Activated CD4-positive, alpha-beta memory T cell treated with anti-CD3 and anti-CD28 coated beads for 36 hours (primary cell): ENCODE data around the gene PTPRS. TPM values are rescaled to one million over a fixed set of nuclear protein-coding genes. Genes with fewer than 3 reads are reported as not detected.
"Not testable (repeated sequence)": the region's sequence is repeated elsewhere in the genome, so short reads cannot be mapped to it uniquely, and the experiment has no call there.

ENCODE experiments used
- CTCF ChIA-PET: fragments of 350-600 bp; sonication (Branson Sonifier 250); formaldehyde crosslinking; loops from one replicate; lab custom pipeline; 2021; ENCODE audit warnings: antibody characterized with exemption, inconsistent platforms; lab: Charles Lee
- POLR2A ChIA-PET: fragments of 350-600 bp; sonication (Branson Sonifier 250); formaldehyde crosslinking; loops from one replicate; lab custom pipeline; 2021; ENCODE audit warnings: antibody characterized with exemption; lab: Charles Lee
- DNase-seq: peaks from one replicate; pipeline ENCODE4 v3.0.0-alpha.2; 2020
- H3K27ac Mint-ChIP-seq: one replicate; pipeline ENCODE4 v1.8.0; 2021; ENCODE audit warnings: mixed read lengths
- H3K27me3 Mint-ChIP-seq: one replicate; pipeline ENCODE4 v1.8.0; 2021; ENCODE audit warnings: mixed read lengths
- H3K36me3 Mint-ChIP-seq: one replicate; pipeline ENCODE4 v1.8.0; 2021; ENCODE audit warnings: mixed read lengths
- H3K4me1 Mint-ChIP-seq: one replicate; pipeline ENCODE4 v1.8.0; 2021; ENCODE audit warnings: low read depth, mixed read lengths
- H3K4me3 Mint-ChIP-seq: one replicate; pipeline ENCODE4 v1.8.0; 2021; ENCODE audit warnings: mild to moderate bottlenecking, mixed read lengths
- H3K9me3 Mint-ChIP-seq: one replicate; pipeline ENCODE4 v1.8.0; 2021; ENCODE audit warnings: mixed read lengths
- intact Hi-C: fragments of 100-400 bp; cut with micrococcal nuclease; formaldehyde crosslinking; loops from one replicate; pipeline ENCODE4 v1.15.1; 2023
- total RNA-seq, 2 experiments: library from RNA; stranded (reverse); gene quantifications; one replicate each; pipeline ENCODE4 v1.2.3, GENCODE V29; 2021

Gene PTPRS
- total RNA-seq, 2 experiments from 2014 or later: 0.39 to 0.69 TPM

- POLR2A ChIA-PET: no interaction called here
- no peak for DNase-seq
- H3K27me3 Mint-ChIP-seq: peaks cover 12% of the 10 kb centered on the region
- no peaks in the 10 kb centered on the region for H3K4me1 Mint-ChIP-seq
- CTCF ChIA-PET: no interaction called here
- H3K36me3 Mint-ChIP-seq: no peaks in the 10 kb centered on the region
- intact Hi-C loops: no loop called here
- no peak overlapping the region for H3K27ac Mint-ChIP-seq
- H3K9me3 Mint-ChIP-seq: no peaks in the 10 kb centered on the region
- H3K4me3 Mint-ChIP-seq: no peak overlapping the region
Observed at GRCh38 chr19:5364674-5365073, 24.1 kb upstream of the PTPRS start.

DNA sequence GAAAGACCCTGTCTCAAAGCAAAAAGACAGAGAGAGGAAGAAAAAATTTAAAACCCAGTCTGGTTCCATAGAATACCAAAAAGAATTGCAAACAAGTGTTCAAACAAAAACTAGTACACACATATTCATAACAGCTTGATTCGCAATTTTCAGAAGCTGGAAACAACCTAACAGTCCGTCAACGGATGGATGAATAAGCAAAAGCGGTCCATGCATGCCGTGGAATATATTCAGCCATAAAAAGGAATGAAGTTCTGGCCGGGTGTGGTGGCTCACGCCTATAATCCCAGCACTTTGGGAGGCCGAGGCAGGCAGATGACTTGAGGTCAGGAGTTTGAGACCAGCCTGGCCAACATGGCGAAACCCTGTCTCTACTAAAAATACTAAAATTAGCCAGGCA lies 21.2 kb upstream of the PTPRS start:
- POLR2A ChIA-PET, DNase-seq, H3K4me3 Mint-ChIP-seq, H3K4me1 Mint-ChIP-seq, H3K36me3 Mint-ChIP-seq, H3K9me3 Mint-ChIP-seq, intact Hi-C loops, H3K27ac Mint-ChIP-seq: not testable (repeated sequence)
- peaks cover 18% of the 10 kb centered on the region for H3K27me3 Mint-ChIP-seq
- CTCF ChIA-PET: interaction anchor here (0.5 kb wide), 1 partner anchor 803 kb away, joined by 3 read pairs; no protein-coding TSS in a partner anchor

DNA sequence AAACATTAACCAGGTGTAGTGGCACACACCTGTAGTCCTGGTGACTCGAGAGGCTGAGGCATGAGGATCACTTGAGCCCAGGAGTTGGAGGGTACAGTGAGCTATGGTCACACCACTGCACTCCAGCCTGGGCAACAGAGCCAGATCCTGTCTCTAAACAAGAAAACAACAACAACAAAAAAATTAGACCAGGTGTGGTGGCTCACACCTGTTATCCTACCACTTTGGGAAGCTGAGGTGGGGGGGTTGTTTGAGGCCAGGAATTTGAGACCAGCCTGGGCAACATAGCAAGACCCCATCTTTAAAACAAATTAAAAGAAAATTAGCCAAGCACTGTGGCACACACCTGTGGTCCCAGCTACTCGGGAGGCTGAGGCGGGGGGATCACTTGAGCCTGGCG lies 20.8 kb upstream of the PTPRS start:
- Mint-ChIP-seq H3K27ac (no peak overlapping the region), H3K4me3 (no peak overlapping the region), H3K36me3 (no peaks in the 10 kb centered on the region), H3K9me3 (no peaks in the 10 kb centered on the region), H3K27me3 (peaks cover 21% of the 10 kb centered on the region), H3K4me1 (no peaks in the 10 kb centered on the region)
- no peak for DNase-seq
- intact Hi-C loops: no loop called here
- CTCF ChIA-PET: interaction anchor here (0.5 kb wide), 1 partner anchor 803 kb away, joined by 3 read pairs; no protein-coding TSS in a partner anchor
- POLR2A ChIA-PET: no interaction called here

- no peak for DNase-seq
- intact Hi-C loops: no loop called here
- Mint-ChIP-seq H3K36me3 (no peaks in the 10 kb centered on the region), H3K4me3 (no peak overlapping the region), H3K4me1 (no peaks in the 10 kb centered on the region), H3K27me3 (peaks cover 25% of the 10 kb centered on the region), H3K9me3 (no peaks in the 10 kb centered on the region), H3K27ac (no peak overlapping the region)
- ChIA-PET CTCF (no interaction called here), POLR2A (no interaction called here)
Observed at GRCh38 chr19:5360003-5360780, 19.6 kb upstream of the PTPRS start.

DNA sequence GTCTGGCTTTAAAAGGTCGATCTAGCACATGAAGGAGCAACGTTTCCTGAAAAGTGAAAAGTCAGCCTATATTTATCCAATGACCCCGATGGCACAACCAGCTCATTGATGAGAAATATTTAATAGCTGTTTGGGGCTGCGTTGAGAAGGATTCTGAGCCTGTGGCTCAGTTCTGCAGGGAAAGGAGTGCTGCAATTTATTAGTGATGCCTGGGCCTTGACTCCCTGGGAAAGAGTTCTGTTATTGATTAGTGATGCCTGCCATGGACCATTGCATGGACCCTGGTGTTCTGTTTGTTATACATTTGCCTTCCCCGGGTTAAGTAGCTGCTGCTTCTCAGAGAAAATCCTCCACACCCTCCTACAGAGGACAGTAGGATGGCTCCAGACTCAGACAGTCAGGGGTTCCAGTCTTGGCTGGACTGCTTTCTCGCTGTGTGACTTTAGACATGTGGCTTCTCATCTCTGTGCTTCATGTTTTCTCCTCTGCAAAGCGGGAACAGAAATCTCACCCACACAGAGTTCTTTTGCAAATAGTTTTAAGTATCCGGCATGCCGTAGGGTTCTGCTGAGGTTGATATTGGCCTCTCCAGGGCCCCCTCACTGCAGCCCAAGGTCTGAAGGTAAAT lies 17.7 kb upstream of the PTPRS start:
- Mint-ChIP-seq H3K4me3 (no peak overlapping the region), H3K27ac (no peak overlapping the region), H3K27me3 (peaks cover 27% of the 10 kb centered on the region), H3K9me3 (no peaks in the 10 kb centered on the region), H3K36me3 (no peaks in the 10 kb centered on the region), H3K4me1 (no peaks in the 10 kb centered on the region)
- ChIA-PET CTCF (no interaction called here), POLR2A (no interaction called here)
- DNase-seq: no peak
- intact Hi-C loops: no loop called here

DNA sequence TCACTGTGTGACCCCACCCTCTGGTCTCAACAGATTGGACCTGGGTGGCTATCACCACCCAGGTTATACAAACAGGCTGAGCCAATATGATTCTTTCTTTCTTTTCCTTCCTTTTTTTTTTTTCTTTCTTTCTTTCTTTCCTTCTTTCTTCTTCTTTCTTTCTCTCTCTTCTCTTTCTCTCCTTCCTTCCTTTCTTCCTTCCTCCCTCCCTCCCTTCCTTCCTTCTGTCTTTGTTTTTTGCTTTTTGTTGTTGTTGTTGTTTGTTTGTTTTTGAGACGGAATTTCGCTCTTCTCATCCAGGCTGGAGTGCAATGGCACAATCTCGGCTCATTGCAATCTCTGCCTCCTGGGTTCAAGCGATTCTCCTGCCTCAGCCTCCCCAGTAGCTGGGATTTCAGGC lies 17.0 kb upstream of the PTPRS start:
- no peak for DNase-seq
- Mint-ChIP-seq H3K27ac (no peak overlapping the region), H3K9me3 (no peaks in the 10 kb centered on the region), H3K4me1 (no peaks in the 10 kb centered on the region), H3K4me3 (no peak overlapping the region), H3K36me3 (no peaks in the 10 kb centered on the region), H3K27me3 (peaks cover 27% of the 10 kb centered on the region)
- ChIA-PET CTCF (no interaction called here), POLR2A (no interaction called here)
- intact Hi-C loops: no loop called here

GRCh38 chr19:5356918-5357317 lies 16.3 kb upstream of the PTPRS start:
- CTCF ChIA-PET: no interaction called here
- POLR2A ChIA-PET: no interaction called here
- H3K27me3 Mint-ChIP-seq: peaks cover 28% of the 10 kb centered on the region
- no peak overlapping the region for H3K4me3 Mint-ChIP-seq
- no peak overlapping the region for H3K27ac Mint-ChIP-seq
- H3K36me3 Mint-ChIP-seq: no peaks in the 10 kb centered on the region
- no peak for DNase-seq
- intact Hi-C loops: no loop called here
- no peaks in the 10 kb centered on the region for H3K9me3 Mint-ChIP-seq
- H3K4me1 Mint-ChIP-seq: no peaks in the 10 kb centered on the region

DNA sequence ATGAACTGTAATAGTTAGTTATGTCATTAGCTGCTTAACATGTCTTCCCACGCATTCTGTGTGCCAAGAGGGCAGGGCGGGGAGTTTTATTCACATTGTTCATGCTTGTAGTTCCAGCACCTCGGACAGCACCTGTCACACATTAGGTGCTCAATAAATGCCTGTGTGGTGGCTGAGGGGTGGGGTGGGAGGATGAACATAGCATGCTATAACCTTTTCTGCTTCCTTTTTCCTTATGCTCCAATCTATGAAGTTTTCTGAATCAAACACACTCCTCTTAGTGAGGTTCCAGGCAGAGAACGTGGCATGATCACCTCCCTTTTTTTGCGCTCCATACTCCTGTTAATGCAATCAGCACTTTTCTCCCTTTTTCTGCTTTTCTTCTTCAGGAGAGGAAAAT lies 15.8 kb upstream of the PTPRS start:
- intact Hi-C loops: no loop called here
- Mint-ChIP-seq H3K36me3 (no peaks in the 10 kb centered on the region), H3K27me3 (peaks cover 28% of the 10 kb centered on the region), H3K4me1 (no peaks in the 10 kb centered on the region), H3K9me3 (no peaks in the 10 kb centered on the region), H3K4me3 (no peak overlapping the region), H3K27ac (no peak overlapping the region)
- CTCF ChIA-PET: no interaction called here
- DNase-seq: no peak
- POLR2A ChIA-PET: no interaction called here

- POLR2A ChIA-PET: no interaction called here
Observed at GRCh38 chr19:5355693-5356092, 15.1 kb upstream of the PTPRS start.

GRCh38 chr19:5355076-5355475 lies 14.5 kb upstream of the PTPRS start:
- POLR2A ChIA-PET: no interaction called here
- H3K9me3 Mint-ChIP-seq: no peaks in the 10 kb centered on the region
- no peak for DNase-seq
- H3K4me1 Mint-ChIP-seq: no peaks in the 10 kb centered on the region
- intact Hi-C loops: no loop called here
- peaks cover 22% of the 10 kb centered on the region for H3K27me3 Mint-ChIP-seq
- H3K36me3 Mint-ChIP-seq: no peaks in the 10 kb centered on the region
- CTCF ChIA-PET: interaction anchor here (1.1 kb wide), 1 partner anchor 267 kb away, joined by 3 read pairs; no protein-coding TSS in a partner anchor
- H3K4me3 Mint-ChIP-seq: no peak overlapping the region
- no peak overlapping the region for H3K27ac Mint-ChIP-seq

More at GRCh38 chr19:5355693-5356092, 15.1 kb upstream of the PTPRS start:
- CTCF ChIA-PET: no interaction called here
- intact Hi-C loops: no loop called here
- Mint-ChIP-seq H3K27me3 (peaks cover 27% of the 10 kb centered on the region), H3K4me3 (no peak overlapping the region), H3K27ac (no peak overlapping the region), H3K36me3 (no peaks in the 10 kb centered on the region), H3K9me3 (no peaks in the 10 kb centered on the region), H3K4me1 (no peaks in the 10 kb centered on the region)
- DNase-seq: no peak

- POLR2A ChIA-PET: no interaction called here
- peak; percentile 21 for DNase-seq
- CTCF ChIA-PET: interaction anchor here (1.1 kb wide), 1 partner anchor 267 kb away, joined by 3 read pairs; no protein-coding TSS in a partner anchor
- intact Hi-C loops: no loop called here
- Mint-ChIP-seq H3K27ac (no peak overlapping the region), H3K36me3 (no peaks in the 10 kb centered on the region), H3K4me1 (no peaks in the 10 kb centered on the region), H3K9me3 (no peaks in the 10 kb centered on the region), H3K27me3 (peaks cover 20% of the 10 kb centered on the region), H3K4me3 (no peak overlapping the region)
Observed at GRCh38 chr19:5354403-5354802, 13.8 kb upstream of the PTPRS start.

DNA sequence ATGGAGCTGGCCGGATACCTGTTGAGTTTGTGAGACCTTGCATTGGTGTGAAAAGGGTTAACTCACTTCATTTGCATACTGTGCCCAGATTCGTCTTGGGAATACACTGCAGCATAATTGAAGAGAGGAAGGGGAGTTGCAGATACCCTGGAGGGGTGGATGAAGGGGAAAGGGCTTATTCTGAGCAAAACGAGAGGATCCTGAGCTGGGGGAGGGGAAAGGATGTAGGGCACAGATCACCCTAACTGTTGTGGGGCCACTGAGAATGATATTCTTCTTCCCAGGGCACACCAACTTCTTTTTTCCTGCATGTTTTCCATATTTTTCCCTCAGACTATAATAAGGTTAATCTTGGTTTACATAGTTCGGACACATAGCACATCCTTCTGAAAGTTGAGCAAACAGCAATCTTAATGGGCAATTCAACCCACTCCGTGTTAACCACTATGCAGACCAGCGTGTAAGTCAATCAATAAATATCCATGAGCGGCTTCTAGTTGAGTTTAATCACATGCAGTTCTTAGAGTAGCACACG lies 11.7 kb upstream of the PTPRS start:
- H3K9me3 Mint-ChIP-seq: peaks cover 7% of the 10 kb centered on the region
- POLR2A ChIA-PET: no interaction called here
- peaks cover 20% of the 10 kb centered on the region for H3K27me3 Mint-ChIP-seq

More for the DNA sequence above, 11.7 kb upstream of the PTPRS start:
- Mint-ChIP-seq H3K36me3 (no peaks in the 10 kb centered on the region), H3K4me1 (no peaks in the 10 kb centered on the region), H3K27ac (no peak overlapping the region), H3K4me3 (no peak overlapping the region)
- intact Hi-C loops: no loop called here
- no peak for DNase-seq
- CTCF ChIA-PET: no interaction called here
